HG03565 (cell line): ENCODE data around the gene NKD1.

ENCODE experiments used
- ATAC-seq: cut with Tn5 transposase; IDR thresholded peaks from one replicate; pipeline ENCODE4 v1.9.1; 2021; ENCODE audit warnings: mild to moderate bottlenecking, moderate library complexity; ENCODE audit not compliant: unreplicated experiment

NKD1 gene

GRCh38 chr16:50555952-50556673 lies 7.9 kb downstream of the NKD1 start:
- no peak for ATAC-seq

- ATAC-seq: no peak
These were observed 8.8 kb downstream of the NKD1 start for GRCh38 chr16:50557046-50557445.

- ATAC-seq: no peak
These were observed 10.7 kb downstream of the NKD1 start for GRCh38 chr16:50558913-50559312.

- no peak for ATAC-seq
These were observed 11.1 kb downstream of the NKD1 start for GRCh38 chr16:50559342-50559741.

GRCh38 chr16:50559804-50560514 lies 11.8 kb downstream of the NKD1 start:
- no peak for ATAC-seq

GRCh38 chr16:50560903-50561863 lies 13.0 kb downstream of the NKD1 start:
- ATAC-seq: no peak

- ATAC-seq: no peak
These were observed 14.5 kb downstream of the NKD1 start for GRCh38 chr16:50562657-50563056.

GRCh38 chr16:50563989-50564388 lies 15.8 kb downstream of the NKD1 start:
- no peak for ATAC-seq

- ATAC-seq: no peak
These were observed 17.2 kb downstream of the NKD1 start for GRCh38 chr16:50565428-50565827.

- no peak for ATAC-seq
These were observed 18.1 kb downstream of the NKD1 start for GRCh38 chr16:50566014-50566962.

- no peak for ATAC-seq
These were observed 19.5 kb downstream of the NKD1 start for GRCh38 chr16:50567651-50568050.

GRCh38 chr16:50568187-50568815 lies 20.1 kb downstream of the NKD1 start:
- ATAC-seq: no peak

- ATAC-seq: no peak
These were observed 22.2 kb downstream of the NKD1 start for GRCh38 chr16:50570354-50570753.

GRCh38 chr16:50570808-50571598 lies 22.8 kb downstream of the NKD1 start:
- no peak for ATAC-seq

- no peak for ATAC-seq
These were observed 23.6 kb downstream of the NKD1 start for GRCh38 chr16:50571786-50572185.

GRCh38 chr16:50572700-50573099 lies 24.5 kb downstream of the NKD1 start:
- ATAC-seq: no peak

GRCh38 chr16:50573279-50573678 lies 25.1 kb downstream of the NKD1 start:
- ATAC-seq: no peak

- ATAC-seq: no peak
These were observed 25.9 kb downstream of the NKD1 start for GRCh38 chr16:50573947-50574744.
